Testis (tissue), 2 donors: Measurements from ENCODE around the gene EFNA5.

ENCODE experiments used
- CTCF ChIP-seq, 3 experiments: fragments of 450-650 bp in 2 of 3; fragments of 200-600 bp in 1 of 3; sonication (generic) in 1 of 3; IDR thresholded peaks; one replicate each; pipeline ENCODE4 v1.5.1; 2016 to 2019; ENCODE audit warnings: antibody characterized with exemption in 3 of 3, mild to moderate bottlenecking in 2 of 3, moderate library complexity in 1 of 3
- POLR2A ChIP-seq: fragments of 450-650 bp; IDR thresholded peaks from one replicate; pipeline ENCODE4 v1.6.1; 2017; ENCODE audit warnings: antibody characterized with exemption, mild to moderate bottlenecking, moderate library complexity

- TF ChIP-seq CTCF (IDR thresholded peaks at IDR 0.05) (no peak), POLR2A (no peak)
Measured at GRCh38 chr5:107381189-107381856, 289.4 kb downstream of the EFNA5 start.
